Hematopoietic multipotent progenitor cell treated with erythropoietin and hydrocortisone succinate and interleukin-3 and kit ligand, for 15 days (in vitro differentiated cells): ENCODE data around the gene KRT76.
A peak's percentile ranks its signal among the peaks of the same experiment; 100 is the strongest.
"Not testable (repeated sequence)": the region's sequence is repeated elsewhere in the genome, so short reads cannot be mapped to it uniquely, and the experiment has no call there.

ENCODE experiments used
- DNase-seq: peaks from one replicate; pipeline ENCODE4 v3.0.0-alpha.2; 2015; ENCODE audit warnings: low spot score

The KRT76 gene

DNA sequence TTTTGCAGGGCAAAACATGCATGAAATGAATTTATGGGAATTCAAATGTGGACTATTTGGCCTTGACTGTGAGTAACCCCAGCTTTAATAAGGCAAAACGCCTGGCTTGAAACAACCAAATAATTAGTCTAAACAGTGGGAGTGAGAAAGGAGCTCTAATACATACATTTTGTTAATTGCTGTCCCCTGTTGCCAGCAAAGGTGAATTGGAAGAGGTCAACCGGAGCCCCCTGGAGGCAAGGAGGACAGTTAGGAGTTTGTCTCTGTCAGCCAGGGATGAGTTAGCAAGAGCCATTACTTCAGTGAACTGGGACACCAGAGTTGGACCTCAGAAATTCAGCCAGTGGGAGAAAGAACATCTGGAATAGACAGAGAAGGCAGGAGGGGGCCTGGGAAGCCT is 17.4 kb downstream of the KRT76 start:
- DNase-seq = no peak

DNA sequence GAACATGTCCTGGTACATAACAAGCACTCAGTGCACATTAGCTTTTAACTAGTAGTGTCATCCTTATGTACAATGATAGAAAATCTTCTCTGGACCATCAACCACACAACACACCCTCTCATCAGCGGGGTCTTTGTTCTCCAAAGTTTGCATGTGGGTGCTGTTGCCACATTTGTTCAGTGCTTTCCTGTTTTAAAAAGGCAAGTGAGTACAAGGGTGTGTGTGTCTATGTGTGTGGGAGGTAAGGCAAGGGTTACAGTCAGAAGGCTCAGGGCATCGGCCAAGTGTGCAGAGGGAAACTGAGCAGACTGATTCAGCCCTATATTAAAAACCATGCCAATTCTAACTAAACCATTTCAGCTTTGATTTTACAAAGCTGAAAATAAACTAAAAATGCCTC is 17.9 kb downstream of the KRT76 start:
- no peak for DNase-seq

DNA sequence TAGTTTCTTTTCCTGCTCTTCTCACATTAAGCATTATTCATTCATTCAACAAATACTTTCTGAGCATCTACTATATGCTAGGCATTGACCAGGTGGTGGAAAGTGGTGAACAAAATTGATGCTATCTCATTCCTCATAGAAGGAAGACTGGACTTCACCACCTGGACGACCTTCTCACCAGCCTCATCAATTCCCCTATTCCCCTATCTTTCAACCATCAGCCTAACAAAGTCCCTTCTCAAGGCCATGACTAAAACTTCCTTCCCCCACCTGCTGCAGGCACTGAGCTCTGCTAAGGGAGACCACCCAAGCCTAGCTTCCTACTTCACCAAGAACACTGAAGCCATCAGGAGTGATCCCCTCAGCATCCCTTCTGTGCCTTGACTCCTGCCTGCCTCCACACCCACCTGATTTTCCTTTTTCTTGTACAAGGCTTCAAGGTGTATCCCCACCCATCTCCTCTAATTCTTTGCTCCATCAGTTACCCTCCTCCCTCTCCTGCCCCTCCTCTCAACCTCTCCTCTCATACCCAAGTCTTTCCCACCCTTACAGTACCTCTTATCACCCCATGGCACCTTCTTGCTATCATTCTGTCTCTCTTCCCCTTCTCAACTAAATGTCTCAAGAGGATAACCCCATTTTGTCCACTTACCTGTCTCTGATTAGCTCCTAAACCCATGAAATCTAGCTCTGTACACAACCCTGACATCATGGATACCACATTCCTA is 19.5 kb downstream of the KRT76 start:
- no peak for DNase-seq

DNA sequence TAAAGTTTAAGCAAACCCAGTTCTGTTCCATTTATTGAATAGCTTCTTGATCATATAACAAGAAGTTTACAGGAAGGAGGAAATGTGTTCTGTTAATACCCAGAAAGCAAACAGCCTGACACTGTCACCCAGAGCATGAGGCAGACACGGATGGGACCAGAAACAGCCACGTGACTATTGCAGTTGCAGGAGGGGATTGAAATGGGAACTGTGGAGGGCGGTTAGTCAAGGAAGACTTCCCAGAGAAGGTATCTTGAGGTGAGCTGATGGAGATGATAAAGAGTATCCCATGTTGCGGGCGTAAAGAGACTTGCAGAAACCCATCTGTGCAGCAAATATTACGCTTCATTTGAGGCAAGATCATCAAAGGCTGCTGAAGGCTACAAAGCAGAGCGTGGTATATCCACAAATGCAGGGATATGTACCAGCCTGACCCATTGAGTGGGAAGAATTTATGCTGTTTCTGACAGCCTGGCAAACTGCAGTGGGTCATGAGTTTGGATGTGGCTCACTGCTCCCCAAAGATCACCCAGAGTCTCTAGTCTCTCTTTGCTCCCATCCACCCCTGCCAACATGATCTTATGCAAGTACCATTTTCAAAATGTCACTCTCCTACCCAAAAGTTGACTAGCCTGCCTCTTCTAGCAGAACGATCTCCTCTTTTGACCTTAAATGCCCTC is 20.7 kb downstream of the KRT76 start:
- no peak for DNase-seq

DNA sequence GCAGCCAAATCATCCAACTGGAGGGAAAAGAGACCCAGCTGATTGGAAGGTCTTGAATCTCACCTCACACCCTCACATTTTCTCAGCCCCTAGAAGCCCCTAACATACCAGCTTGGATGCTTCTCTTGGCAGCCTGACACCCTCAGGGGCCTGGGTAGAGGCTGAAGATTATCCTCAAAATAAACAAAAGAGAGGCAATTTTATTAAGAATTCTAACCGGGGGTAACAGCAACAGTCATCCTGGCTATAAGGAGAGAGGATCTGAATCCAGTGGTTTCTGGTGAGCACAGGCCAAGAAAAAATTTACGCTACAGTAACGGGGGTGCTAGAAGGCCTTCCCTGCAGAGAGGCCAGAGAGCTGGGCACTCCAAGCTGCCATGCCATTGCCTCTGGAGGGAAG is 21.6 kb downstream of the KRT76 start:
- no peak for DNase-seq

DNA sequence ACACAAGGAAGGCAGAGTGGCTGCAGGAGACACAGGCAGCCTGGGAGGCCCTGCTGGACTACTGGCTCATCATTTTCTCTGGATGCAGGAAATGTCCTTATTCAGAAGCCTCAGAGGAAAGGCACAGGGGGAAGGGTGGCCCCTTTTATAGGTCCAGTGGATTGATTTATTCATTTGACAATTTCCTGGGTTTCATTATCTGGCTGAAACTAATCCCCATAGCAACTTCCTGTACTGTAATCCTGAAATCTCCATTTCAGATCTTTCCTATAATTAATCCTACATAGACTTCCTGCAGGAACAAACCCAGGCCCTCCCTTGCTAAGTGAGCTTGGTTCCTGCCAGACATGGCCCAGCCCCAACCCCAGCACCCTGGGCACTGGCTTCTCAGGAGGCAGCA is 23.0 kb downstream of the KRT76 start:
- DNase-seq = no peak

DNA sequence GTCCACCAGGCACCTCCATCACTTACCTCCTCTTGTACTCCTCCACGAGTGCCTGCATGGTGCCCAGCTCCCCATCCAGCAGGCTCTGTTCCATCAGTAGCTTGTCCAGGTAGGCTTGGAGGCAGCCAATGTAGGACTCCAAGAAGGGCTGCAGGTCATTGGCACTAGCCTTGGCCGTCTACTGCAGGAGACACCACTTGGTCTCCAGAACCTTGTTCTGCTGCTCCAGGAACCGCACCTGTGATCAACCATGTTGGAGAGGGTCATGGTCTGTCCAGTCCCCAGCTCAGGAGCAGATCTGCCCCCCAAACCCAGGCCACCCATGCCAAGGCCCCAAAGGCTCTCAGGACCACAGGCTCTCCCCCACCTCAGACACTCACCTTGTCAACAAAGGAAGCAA is 23.9 kb downstream of the KRT76 start:
- DNase-seq = no peak

DNA sequence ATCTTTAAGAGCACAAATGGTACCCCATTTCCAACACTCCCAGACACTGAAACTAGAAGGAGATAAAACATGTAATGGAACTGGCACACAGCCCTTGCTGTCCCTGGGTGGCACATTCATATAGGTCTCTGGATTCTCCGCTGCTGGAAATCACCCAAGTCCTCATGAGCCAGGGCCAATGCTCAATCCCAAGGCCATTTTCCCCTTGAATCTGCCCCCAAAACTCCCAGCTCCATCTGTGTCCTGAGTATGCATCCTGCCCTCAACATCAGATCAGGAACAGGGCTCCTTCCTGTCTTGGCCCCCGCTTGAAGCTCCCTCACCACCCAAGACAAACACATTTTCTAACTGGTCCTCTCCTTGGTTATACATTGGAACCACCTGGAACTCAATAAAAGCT is 24.6 kb downstream of the KRT76 start:
- DNase-seq = no peak

DNA sequence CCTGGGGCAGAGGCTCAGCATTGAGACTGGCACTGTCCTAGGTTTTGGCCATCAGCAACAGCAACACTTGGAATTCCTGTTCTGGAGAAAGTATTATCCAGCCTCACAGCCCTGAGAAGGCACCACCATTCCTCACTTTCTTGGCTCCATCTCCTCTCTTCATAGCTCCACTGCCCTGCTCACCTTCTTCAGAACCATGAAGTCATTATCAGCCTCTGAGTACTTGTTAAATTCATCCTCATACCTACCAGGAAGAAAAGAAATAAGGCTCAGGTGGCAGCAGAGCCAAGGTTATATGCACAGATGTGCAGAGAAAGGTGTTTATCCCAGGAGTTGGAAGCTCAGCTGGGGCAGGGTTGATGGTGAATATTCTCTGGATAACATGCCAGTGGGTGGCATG is 25.4 kb downstream of the KRT76 start:
- DNase-seq = no peak

DNA sequence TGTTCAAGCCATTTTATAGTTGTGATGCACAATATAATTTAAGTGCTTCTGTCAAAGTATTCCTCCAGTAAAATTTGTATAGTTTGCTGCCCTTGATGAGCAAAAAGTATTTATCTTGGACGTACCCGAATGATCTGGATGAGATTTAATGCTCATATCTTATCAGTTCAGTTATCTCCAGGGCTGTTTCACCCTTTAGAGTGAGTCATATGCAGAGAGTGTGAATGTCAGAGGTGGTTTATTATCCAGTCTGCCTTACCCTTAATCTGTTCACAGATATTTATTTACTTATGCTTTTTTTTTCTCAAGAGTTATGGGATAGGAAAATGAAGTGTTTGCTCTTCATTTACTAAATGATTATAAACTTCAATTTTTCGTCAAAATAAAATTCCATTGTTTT is 26.6 kb downstream of the KRT76 start:
- DNase-seq = not testable (repeated sequence)

DNA sequence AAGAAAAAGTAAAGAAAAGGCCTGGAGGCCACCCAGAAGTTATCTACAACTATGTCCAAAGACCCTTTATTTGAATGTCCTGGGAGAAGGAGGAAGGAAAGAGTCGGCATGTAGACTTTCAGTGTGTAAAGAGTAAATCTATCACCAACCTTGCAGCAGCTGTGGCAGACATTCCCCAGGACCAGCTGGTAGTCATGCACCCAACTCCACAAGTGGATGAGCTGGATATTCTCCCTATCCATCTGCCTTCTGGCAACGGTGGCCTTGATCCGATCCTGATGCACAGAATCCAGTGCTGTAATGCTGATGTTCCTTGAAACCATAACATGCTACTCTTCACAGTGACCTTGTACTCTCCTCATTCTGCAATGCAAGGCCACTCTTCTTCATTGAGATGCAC is 27.3 kb downstream of the KRT76 start:
- DNase-seq = no peak

DNA sequence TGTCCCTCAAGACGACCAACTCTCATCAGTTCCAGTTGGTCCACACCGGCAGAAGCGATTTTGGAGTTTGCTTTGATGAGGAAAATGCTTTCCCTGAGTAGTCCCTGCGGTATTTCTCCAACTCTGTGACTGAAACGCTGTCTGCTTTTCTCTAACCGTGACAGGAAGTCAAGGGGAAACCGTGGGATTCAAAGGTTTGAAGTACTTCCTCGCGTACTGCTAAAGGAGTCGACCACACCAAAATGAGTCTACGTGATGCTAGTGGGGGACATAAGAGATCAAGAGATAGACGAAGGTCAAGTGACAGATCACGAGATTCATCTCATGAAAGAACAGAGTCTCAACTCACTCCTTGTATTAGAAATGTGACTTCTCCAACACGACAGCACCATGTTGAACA is 28.6 kb downstream of the KRT76 start:
- no peak for DNase-seq

DNA sequence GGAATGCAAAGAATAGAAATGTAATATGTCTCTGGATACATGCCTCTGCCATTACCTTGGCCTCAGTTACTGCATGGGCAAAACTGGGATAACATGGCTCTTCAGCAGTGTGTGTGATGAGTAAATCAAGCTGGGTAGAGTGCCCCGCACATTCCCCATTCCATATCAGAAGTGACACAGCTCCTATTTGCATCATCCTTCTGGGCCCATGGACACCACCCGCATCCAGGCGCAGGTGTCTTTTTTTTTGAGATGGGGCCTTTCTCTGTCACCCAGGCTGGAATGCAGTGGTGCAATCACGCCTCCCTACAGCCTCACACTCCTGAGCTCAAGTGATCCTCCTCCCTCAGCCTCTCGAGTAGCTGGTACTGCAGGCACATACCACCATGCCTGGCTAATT is 31.6 kb downstream of the KRT76 start:
- no peak for DNase-seq

DNA sequence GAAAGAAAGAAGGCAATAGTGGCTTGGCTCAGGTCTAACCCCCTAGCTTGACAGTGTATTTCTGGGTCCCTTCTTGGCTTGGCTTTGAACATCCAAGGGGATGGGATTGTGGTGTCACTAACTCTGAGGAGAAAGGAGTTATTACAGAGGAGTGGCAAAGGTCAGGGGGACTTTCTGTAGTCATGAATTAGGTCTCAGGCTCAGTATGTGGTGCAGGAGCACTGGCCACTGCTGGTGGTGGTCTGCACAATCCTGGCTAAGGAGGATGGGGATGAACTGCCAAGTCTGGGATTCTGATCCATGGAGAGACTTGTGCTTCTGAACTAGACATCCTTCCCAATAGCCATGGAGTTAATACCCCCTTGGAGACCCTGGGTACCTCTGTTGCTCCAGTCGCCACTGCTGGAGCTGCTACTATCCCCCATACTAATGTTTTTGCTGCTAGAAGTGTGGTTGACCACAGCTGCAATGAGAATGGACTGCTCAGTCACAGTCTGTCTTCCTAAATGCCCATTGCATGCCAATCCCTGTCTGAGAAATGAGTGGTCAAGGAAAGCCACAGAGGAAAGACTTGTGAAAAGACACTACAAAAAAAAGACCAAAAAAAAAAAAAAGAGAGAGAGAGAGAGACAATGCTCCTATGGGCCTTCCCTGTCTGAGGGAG is 32.5 kb downstream of the KRT76 start:
- no peak for DNase-seq

DNA sequence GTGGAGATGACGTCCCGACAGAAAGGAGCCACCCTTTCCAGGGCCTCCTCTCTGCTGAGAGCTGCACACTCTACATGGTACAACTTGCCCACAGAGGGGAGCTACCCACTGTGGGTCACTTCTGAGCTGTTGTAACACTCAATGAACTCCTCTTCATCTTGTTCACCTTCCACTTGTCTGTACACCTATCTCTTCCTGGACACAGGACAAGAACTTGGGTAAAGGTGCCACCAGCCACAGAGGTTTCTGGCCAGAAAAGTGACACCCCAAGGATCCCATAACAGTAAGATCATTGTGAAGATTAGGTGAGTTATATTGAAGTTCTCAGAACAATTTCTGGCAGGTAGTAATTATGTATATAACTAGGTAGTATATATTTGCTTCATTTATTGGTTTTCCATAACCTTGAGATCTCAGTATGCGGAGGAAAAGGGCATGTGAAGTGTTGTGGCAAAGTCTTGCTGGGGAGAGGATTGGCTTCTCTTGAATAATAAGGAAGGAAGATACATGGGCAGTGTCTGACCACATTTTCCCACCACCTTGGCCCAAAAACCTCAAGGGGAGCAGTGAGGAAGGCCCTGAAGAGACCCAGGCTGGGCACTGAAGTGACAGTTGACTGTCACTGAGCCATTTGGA is 34.2 kb downstream of the KRT76 start:
- DNase-seq = no peak

DNA sequence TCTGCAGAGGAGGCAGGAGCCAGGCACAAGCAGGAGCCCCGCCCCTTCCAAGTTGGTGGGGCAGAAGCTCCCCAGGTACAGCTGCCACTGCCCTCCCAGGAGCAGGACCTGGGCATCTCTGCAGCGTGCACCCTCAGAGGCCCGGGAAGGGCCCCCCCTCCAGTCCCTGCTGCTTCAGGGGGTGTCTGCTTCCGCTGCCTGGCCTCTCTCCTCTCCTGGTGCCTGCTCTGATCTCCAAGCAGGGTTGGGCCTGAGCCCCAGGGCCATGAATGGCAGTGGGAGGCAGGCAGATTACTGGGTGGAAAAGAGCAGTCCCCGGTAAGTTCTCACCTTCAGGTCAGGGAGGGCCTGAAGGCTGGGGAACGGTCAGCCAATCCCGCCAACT is 35.0 kb downstream of the KRT76 start:
- no peak for DNase-seq

DNA sequence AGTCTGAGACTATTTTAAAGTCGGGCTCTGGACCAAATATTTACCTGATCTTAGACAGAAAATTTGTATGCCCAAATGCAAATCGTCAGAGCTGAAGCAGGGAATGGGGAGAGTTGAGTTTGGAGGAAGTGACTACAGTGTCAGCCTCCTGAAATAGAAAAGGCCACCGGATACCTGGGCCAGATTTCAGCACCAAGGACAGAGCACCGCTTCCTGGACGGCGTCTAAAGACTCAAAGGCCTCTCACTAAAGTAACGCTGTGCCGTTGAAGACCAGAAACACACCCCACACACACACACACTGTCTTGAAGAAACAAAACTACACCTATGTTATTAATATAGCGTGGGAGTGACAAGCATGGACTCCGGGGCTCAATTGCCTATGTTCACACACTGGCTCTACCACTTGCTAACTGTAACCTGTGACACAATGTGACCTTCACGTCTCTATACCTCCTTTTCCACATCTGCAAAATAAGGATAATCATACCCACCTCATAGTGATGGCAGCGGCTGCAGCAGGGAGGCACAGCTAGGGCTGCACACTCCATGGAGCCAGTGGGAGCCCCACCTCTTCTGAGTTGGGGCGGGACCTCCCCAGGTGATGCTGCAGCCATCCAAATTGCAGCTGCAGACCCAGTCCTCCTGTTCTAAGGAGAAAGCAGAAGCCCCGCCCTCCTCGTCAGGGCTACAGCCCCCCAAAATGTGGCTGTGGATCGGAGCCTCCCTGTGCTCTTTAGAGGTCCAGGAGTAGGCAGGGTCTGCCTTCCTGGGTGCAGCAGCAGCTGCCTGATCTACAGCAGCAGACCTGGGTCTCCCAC is 35.6 kb downstream of the KRT76 start:
- DNase-seq = peak; percentile 61

DNA sequence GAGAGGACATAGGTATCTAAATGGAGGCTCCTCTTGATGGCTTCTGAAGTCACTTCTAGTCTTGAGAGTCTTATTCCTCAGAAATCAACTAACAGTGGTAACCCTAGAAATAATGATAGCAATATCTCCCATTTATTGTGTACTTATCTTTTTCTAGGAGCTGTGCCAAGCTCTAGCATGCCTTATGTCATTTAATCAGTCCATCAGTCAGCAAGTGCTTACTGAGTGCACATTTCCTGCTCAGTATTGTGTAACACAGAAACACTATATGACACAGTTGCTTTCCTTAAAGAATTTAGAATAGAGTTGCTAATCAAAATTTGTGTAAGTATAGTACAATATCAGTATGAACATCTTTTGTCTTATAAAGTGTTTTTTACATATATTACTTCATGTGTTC is 36.6 kb downstream of the KRT76 start:
- no peak for DNase-seq

DNA sequence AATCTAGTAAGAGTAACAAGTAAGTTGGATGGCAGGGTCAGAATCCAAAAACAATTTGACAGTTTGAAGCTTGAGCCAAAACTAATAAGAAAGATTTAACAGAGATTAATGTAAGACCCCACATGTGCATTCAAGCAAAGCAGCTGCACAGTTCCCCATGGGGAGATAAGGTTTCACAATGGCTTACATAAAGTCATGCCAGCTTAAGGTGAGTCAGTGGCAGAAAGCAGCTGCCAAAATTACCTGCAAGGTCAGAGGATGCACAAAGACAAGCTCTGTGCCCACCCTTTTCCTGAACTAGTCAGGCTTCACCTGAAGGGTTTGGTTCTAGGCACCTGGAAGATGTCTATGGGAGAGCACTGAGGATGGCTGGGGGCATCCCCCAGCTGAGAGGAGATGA is 37.2 kb downstream of the KRT76 start:
- no peak for DNase-seq

DNA sequence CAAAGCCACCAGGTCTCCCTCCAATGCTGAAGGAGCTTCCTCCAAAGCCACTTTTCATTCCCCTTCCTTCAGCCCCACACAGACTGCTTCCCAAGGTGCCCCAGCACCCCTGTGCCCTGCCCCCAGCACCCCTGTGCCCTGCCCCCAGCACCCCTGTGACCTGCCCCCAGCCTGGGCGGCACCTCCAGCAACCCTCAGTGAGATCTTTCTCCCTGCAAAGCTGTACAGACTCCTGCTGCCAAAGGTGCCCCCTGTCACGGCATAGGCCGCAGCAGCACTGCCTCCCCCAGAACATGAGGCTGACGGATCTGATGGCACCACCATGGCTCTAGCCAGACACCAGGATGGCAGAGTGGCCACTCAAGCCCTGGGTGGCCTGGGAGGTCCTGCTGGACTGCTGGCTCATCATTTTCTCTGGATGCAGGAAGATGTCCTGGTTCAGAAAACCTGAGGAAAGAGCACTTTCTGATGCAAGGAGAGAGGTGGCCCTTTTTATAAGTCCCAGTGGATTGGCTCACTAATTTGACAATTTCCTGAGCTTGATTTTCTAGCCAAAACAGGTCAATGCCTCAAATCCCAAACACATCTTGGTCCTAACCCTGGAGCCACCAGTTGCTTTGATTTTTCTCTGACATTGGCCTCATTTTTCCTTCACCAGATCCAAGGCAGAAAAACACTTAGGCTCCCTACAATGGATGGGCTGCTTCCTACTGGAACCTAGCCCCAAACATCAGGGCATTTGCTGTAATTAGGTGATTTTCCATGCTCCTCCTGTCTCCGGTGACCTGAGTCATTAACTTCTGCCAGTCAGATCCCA is 41.1 kb downstream of the KRT76 start:
- DNase-seq = no peak

DNA sequence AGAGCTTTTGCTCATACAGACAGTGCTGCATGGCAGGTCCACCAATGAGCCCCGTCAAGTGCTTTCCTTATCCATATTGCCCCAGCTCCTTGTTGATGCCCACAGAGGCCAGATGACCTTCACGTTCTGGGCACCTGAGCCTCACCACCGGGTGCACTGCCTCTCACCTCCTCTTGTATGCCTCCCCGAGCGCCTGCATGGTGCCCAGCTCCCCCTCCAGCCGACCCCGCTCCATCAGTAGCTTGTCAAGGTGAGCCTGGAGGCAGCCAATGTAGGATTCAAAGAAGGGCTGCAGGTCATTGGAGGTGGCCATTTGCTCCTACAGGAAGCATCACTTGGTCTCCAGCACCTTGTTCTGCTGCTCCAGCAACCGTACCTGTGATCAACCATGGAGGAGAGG is 42.0 kb downstream of the KRT76 start:
- no peak for DNase-seq
